Panc1 (cell line): ENCODE measurements around the gene RABL6. TPM values are rescaled to one million over a fixed set of nuclear protein-coding genes. Genes with fewer than 3 reads are reported as not detected.
"Not testable (repeated sequence)": the region's sequence is repeated elsewhere in the genome, so short reads cannot be mapped to it uniquely, and the experiment has no call there.

Experiments used
- ATAC-seq: fragments of 200-7000 bp; cut with Tn5 transposase; 2 replicates; pipeline ENCODE4 v1.9.1; 2020; ENCODE audit warnings: mild to moderate bottlenecking, moderate library complexity
- BruUV-seq: library from RNA; stranded (reverse); fragments of 400-500 nt; replicated peaks from 2 replicates; lab custom pipeline; 2021; lab: Mats Ljungman, UMichigan
- CTCF ChIA-PET: fragments of 300-600 bp; sonication (Branson Sonifier 250); formaldehyde crosslinking; loops from one replicate; lab custom pipeline; 2022; ENCODE audit warnings: antibody characterized with exemption; lab: Charles Lee
- POLR2A ChIA-PET: fragments of 300-600 bp; sonication (Branson Sonifier 250); formaldehyde crosslinking; loops from one replicate; lab custom pipeline; 2022; ENCODE audit warnings: antibody characterized with exemption; lab: Charles Lee
- DNase-seq: peaks from one replicate; pipeline ENCODE4 v3.0.0-alpha.2; 2010; ENCODE audit warnings: low read depth, low spot score
- H3K27ac ChIP-seq: 2 replicates; pipeline ENCODE4 v1.5.1; 2011; ENCODE audit warnings: mild to moderate bottlenecking, low read length, inconsistent platforms
- H3K27me3 ChIP-seq: fragments of 200-500 bp; sonication (Bioruptor generic); 2 replicates; pipeline ENCODE4 v1.6.0; 2014; ENCODE audit warnings: low read length, inconsistent platforms; ENCODE audit not compliant: control insufficient read depth, insufficient read depth
- H3K36me3 ChIP-seq: fragments of 200-500 bp; sonication (Bioruptor generic); 2 replicates; pipeline ENCODE4 v1.5.1; 2014; ENCODE audit warnings: inconsistent platforms, mild to moderate bottlenecking, low read length, moderate library complexity; ENCODE audit not compliant: control insufficient read depth, insufficient read depth
- H3K4me1 ChIP-seq: 2 replicates; pipeline ENCODE4 v1.5.1; 2011; ENCODE audit warnings: inconsistent platforms, mild to moderate bottlenecking, low read length, moderate library complexity; ENCODE audit not compliant: control insufficient read depth, insufficient read depth
- H3K4me3 ChIP-seq, 2 experiments: 2 replicates each; pipeline ENCODE4 v1.5.1; 2011 to 2012; ENCODE audit warnings: low read depth in 2 of 2, low read length in 2 of 2, mild to moderate bottlenecking in 2 of 2, inconsistent platforms in 1 of 2, moderate library complexity in 1 of 2
- H3K9me3 ChIP-seq: fragments of 200-500 bp; sonication (Bioruptor generic); 2 replicates; pipeline ENCODE4 v1.5.1; 2014; ENCODE audit warnings: low read depth, mild to moderate bottlenecking, inconsistent platforms, low read length, moderate library complexity; ENCODE audit not compliant: control insufficient read depth, insufficient read depth
- POLR2AphosphoS5 ChIP-seq: IDR thresholded peaks from 2 replicates; pipeline ENCODE4 v1.6.1; 2012; ENCODE audit warnings: mild to moderate bottlenecking, low read depth, low read length, moderate library complexity
- TCF7L2 ChIP-seq: IDR thresholded peaks from 2 replicates; pipeline ENCODE4 v1.6.1; 2011; ENCODE audit warnings: mild to moderate bottlenecking, low read depth, low read length, inconsistent platforms
- in situ Hi-C: cut with HindIII; loops from 2 replicates; pipeline ENCODE4 v1.10.0; 2016; ENCODE audit warnings: low sequenced_read_pairs, low pct_unique_long_range_greater_than_20kb
- intact Hi-C: fragments of 100-400 bp; cut with micrococcal nuclease; formaldehyde crosslinking; loops from one replicate; pipeline ENCODE4 v1.10.0; 2022; ENCODE audit not compliant: unreplicated experiment
- total RNA-seq: library from RNA; stranded (reverse); gene quantifications from one replicate; pipeline ENCODE4 v1.2.1, GENCODE V29; 2021; ENCODE audit not compliant: unreplicated experiment
- TF ChIP-seq, protein P1 (sequence below): fragments of 450-650 bp; IDR thresholded peaks from 2 replicates; pipeline ENCODE4 v1.5.1; 2017; ENCODE audit warnings: mild to moderate bottlenecking

The RABL6 gene
- total RNA-seq, 1 experiment from 2014 or later: 106 TPM

DNA sequence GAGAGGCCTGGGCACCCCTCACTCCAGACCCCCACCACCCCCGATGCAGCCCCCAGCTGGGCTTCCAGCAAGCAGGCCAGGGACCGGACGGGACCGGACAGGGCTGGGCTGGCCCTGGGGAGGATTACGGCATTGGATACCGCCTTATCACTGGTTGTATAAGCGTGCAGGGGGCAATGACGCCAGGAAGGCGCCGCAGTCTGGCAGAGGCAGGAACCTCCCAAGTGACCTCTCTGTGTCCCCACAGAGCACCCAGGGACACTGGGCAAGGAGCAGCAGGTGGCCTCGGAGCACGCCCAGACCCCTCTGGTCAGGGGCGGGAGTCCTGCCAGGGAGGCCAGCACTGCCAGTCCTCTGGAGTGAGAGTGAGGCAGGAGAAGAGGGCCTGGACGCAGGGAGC, 42.7 kb upstream of the RABL6 start:
- Histone ChIP-seq H3K36me3 (no peaks in the 10 kb centered on the region), H3K9me3 (no peaks in the 10 kb centered on the region), H3K27me3 (no peaks in the 10 kb centered on the region), H3K4me3 (no peak overlapping the region), H3K27ac (no peak overlapping the region), H3K4me1 (peaks cover 3% of the 10 kb centered on the region; the same call in 1 of the 2 replicates)
- in situ Hi-C loops (no loop called here), intact Hi-C loops (no loop called here)
- ATAC-seq (no peak), DNase-seq (no peak)
- no peak for TF ChIP-seq TCF7L2
- TF ChIP-seq POLR2AphosphoS5: no peak
- no TSS peak for BruUV-seq
- POLR2A ChIA-PET: no interaction called here
- CTCF ChIA-PET: no interaction called here

DNA sequence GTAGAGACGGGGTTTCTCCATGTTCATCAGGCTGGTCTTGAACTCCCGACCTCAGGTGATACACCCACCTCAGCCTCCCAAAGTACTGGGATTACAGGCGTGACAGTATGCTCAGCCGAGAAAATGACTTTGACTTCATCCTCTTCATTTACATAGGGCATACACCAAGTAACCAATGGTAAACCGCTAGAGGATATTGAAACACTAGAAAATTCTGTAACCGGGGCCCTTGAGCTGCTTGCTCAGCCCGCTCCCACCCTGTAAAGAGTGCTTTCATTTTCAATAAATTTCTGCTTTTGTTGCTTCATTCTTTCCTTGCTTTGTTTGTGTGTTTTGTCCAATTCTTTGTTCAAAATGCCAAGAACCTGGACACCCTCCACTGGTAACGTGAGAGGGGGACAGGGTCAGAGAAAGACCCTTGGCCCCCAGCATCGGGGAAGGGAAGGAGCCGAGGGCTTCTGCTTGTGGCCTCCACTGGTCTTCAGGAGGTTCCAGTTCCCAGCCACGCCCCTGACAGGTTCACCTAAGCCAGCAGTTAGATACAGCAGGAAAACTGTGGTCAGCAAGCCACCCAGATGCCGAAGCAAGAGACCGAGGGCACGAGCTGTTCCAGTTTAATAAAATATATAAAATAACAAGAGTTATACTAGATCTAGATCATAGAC, 41.9 kb upstream of the RABL6 start:
- H3K4me1 ChIP-seq, DNase-seq, BruUV-seq, in situ Hi-C loops, H3K36me3 ChIP-seq, H3K4me3 ChIP-seq, ATAC-seq, H3K9me3 ChIP-seq, POLR2A ChIA-PET, H3K27me3 ChIP-seq, intact Hi-C loops, H3K27ac ChIP-seq: not testable (repeated sequence)
- CTCF ChIA-PET: interaction anchor here (0.5 to 0.8 kb wide), 3 partner anchors 8 to 595 kb away, joined by 3 read pairs; partner anchors contain the start of gene LCN8

DNA sequence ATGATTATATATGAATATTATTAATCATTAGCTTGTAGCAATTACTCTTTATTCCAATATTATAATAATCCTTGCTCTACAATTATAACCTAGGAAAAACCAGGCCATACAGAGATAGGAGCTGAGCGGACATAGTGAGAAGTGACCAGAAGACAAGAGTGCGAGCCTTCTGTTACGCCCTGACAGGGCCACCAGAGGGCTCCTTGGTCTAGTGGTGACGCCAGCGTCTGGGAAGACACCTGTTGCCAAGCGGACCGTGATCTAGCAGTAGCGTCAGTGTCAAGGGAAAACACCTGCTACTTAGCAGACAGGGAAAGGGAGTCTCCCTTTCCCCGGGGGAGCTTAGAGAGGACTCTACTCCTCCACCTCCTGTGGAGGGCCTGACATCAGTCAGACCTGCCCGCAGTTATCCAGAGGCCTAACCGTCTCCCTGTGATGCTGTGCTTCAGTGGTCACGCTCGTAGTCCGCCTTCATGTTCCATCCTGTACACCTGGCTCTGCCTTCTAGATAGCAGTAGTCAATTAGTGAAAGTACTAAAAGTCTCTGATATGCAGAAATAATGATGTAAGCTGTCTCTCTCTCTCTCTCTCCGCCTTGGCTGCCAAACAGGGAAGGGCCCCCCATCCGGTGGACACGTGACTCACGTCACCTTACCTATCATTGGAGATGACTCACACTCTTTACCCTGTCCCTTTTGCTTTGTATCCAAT, 41.2 kb upstream of the RABL6 start:
- not testable (repeated sequence) for ATAC-seq, H3K4me1 ChIP-seq

More for the DNA sequence above, 41.2 kb upstream of the RABL6 start:
- H3K4me3 ChIP-seq, H3K27ac ChIP-seq, POLR2A ChIA-PET, BruUV-seq, DNase-seq, H3K9me3 ChIP-seq, H3K27me3 ChIP-seq, H3K36me3 ChIP-seq, in situ Hi-C loops, intact Hi-C loops: not testable (repeated sequence)
- CTCF ChIA-PET: interaction anchor here (0.5 to 1.2 kb wide), 5 partner anchors 9 to 595 kb away, joined by 3 to 5 read pairs (median 3); partner anchors contain the start of gene LCN8
- TF ChIP-seq, protein P1, sequence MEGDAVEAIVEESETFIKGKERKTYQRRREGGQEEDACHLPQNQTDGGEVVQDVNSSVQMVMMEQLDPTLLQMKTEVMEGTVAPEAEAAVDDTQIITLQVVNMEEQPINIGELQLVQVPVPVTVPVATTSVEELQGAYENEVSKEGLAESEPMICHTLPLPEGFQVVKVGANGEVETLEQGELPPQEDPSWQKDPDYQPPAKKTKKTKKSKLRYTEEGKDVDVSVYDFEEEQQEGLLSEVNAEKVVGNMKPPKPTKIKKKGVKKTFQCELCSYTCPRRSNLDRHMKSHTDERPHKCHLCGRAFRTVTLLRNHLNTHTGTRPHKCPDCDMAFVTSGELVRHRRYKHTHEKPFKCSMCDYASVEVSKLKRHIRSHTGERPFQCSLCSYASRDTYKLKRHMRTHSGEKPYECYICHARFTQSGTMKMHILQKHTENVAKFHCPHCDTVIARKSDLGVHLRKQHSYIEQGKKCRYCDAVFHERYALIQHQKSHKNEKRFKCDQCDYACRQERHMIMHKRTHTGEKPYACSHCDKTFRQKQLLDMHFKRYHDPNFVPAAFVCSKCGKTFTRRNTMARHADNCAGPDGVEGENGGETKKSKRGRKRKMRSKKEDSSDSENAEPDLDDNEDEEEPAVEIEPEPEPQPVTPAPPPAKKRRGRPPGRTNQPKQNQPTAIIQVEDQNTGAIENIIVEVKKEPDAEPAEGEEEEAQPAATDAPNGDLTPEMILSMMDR: peak; percentile 44
